HG03159 (cell line): ENCODE measurements around the gene NFIB.

Source experiments
- ATAC-seq: cut with Tn5 transposase; IDR thresholded peaks from one replicate; pipeline ENCODE4 v1.9.1; 2021; ENCODE audit warnings: mild to moderate bottlenecking, moderate library complexity; ENCODE audit not compliant: unreplicated experiment

The NFIB gene

GRCh38 chr9:14321517-14322130 lies 7.7 kb upstream of the NFIB start:
- ATAC-seq = no peak

GRCh38 chr9:14320271-14321181 lies 6.6 kb upstream of the NFIB start:
- ATAC-seq = no peak

- no peak for ATAC-seq
These were observed 5.1 kb upstream of the NFIB start for GRCh38 chr9:14318934-14319580.

GRCh38 chr9:14318361-14318760 lies 4.4 kb upstream of the NFIB start:
- ATAC-seq = no peak

- peak; percentile 21 for ATAC-seq
These were observed 3.9 kb upstream of the NFIB start for GRCh38 chr9:14317667-14318320.

- ATAC-seq = no peak
These were observed 2.8 kb upstream of the NFIB start for GRCh38 chr9:14316602-14317300.

- ATAC-seq = no peak
These were observed 2.1 kb upstream of the NFIB start for GRCh38 chr9:14315875-14316601.

GRCh38 chr9:14314929-14315874 lies 1.3 kb upstream of the NFIB start:
- peak; percentile 31 for ATAC-seq

GRCh38 chr9:14314424-14314928 lies 535 bp upstream of the NFIB start:
- ATAC-seq = no peak

GRCh38 chr9:14313378-14313940 lies 482 bp downstream of the NFIB start:
- ATAC-seq = no peak

GRCh38 chr9:14312719-14313377 lies 1.1 kb downstream of the NFIB start:
- no peak for ATAC-seq

- no peak for ATAC-seq
These were observed 1.8 kb downstream of the NFIB start for GRCh38 chr9:14311956-14312685.

GRCh38 chr9:14311171-14311949 lies 2.6 kb downstream of the NFIB start:
- ATAC-seq = no peak

- ATAC-seq = no peak
These were observed 3.6 kb downstream of the NFIB start for GRCh38 chr9:14310311-14310710.

GRCh38 chr9:14309403-14309802 lies 4.5 kb downstream of the NFIB start:
- no peak for ATAC-seq

GRCh38 chr9:14308853-14309145 lies 5.1 kb downstream of the NFIB start:
- no peak for ATAC-seq
